ENCODE results near the gene APPBP2. TPM values are rescaled to one million over a fixed set of nuclear protein-coding genes. Genes with fewer than 3 reads are reported as not detected.

APPBP2 gene
- total RNA-seq, 6 experiments from 2014 or later: 51.5 to 65.9 (median 58.8) TPM

DNA sequence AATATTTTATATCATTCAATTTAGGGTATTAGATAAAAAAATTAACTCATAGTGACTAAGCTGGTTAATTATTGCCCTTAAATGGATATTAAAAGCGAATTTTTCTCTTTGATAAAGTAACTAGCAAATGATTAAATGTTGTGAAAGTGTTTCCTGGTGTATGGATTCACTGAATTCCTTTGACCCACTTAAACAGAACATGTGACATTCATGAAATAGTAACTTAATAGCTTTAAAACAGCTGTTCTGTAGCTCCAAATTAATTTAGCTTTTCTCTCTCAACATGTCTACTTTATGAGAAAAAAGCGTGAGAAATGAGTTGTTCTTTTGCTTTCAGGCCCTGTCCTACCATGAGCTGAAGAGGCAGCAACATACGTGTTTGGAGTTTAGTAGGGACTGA lies 36.4 kb upstream of the APPBP2 start:
- Mint-ChIP-seq H3K4me3 (no peak overlapping the region), H3K27ac (no peak overlapping the region), H3K27me3 (ENCODE audit: insufficient read depth) (peaks cover 4% of the 10 kb centered on the region), H3K36me3 (ENCODE audit: low read depth) (no peaks in the 10 kb centered on the region), H3K9me3 (no peaks in the 10 kb centered on the region), H3K4me1 (ENCODE audit: low read depth) (no peaks in the 10 kb centered on the region)
- no peak for TF ChIP-seq CTCF (IDR thresholded peaks at IDR 0.05)
- no peak for DNase-seq

GRCh38 chr17:60560860-60561257 lies 34.8 kb upstream of the APPBP2 start:
- Mint-ChIP-seq H3K27me3 (ENCODE audit: insufficient read depth) (peaks cover 4% of the 10 kb centered on the region), H3K4me3 (no peak overlapping the region), H3K4me1 (ENCODE audit: low read depth) (no peaks in the 10 kb centered on the region; the same call in 1 of the 2 replicates)

GRCh38 chr17:60559995-60560859 lies 34.2 kb upstream of the APPBP2 start:
- Mint-ChIP-seq H3K4me1 (ENCODE audit: low read depth) (no peaks in the 10 kb centered on the region; the same call in 1 of the 2 replicates), H3K36me3 (ENCODE audit: low read depth) (no peaks in the 10 kb centered on the region), H3K27ac (no peak overlapping the region), H3K27me3 (ENCODE audit: insufficient read depth) (peaks cover 4% of the 10 kb centered on the region), H3K4me3 (no peak overlapping the region), H3K9me3 (no peaks in the 10 kb centered on the region)
- no peak for DNase-seq
- no peak for TF ChIP-seq CTCF (IDR thresholded peaks at IDR 0.05)

More at GRCh38 chr17:60560860-60561257, 34.8 kb upstream of the APPBP2 start:
- Mint-ChIP-seq H3K9me3 (no peaks in the 10 kb centered on the region), H3K27ac (no peak overlapping the region), H3K36me3 (ENCODE audit: low read depth) (no peaks in the 10 kb centered on the region)
- no peak for TF ChIP-seq CTCF (IDR thresholded peaks at IDR 0.05)
- no peak for DNase-seq

GRCh38 chr17:60559659-60559994 lies 33.6 kb upstream of the APPBP2 start:
- Mint-ChIP-seq H3K27ac (no peak overlapping the region), H3K27me3 (ENCODE audit: insufficient read depth) (peaks cover 3% of the 10 kb centered on the region), H3K4me1 (ENCODE audit: low read depth) (no peaks in the 10 kb centered on the region; the same call in 1 of the 2 replicates), H3K36me3 (ENCODE audit: low read depth) (no peaks in the 10 kb centered on the region), H3K4me3 (no peak overlapping the region), H3K9me3 (no peaks in the 10 kb centered on the region)
- TF ChIP-seq CTCF (IDR thresholded peaks at IDR 0.05): no peak
- no peak for DNase-seq

DNA sequence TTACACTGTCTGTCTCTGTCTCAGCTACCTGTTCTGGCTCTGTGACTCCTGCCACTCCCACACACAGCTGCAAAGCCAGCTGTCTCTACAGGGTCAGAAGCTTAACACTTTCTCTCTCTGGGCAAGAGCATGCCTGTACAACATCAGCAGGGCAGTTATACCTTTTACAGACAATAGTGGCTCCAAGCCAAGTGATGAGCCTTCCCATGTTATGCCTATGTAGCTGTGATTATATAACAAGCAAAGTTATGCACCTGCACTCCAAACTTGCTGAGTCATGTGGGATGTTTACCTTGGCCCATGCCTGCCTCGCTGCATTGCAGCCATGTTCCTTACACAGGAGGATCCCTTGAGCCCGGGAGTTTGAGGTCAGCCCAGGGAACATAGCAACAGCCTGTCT lies 31.8 kb upstream of the APPBP2 start:
- Mint-ChIP-seq H3K27ac (no peak overlapping the region), H3K4me1 (ENCODE audit: low read depth) (peaks cover 7% of the 10 kb centered on the region), H3K27me3 (ENCODE audit: insufficient read depth) (peaks cover 3% of the 10 kb centered on the region), H3K36me3 (ENCODE audit: low read depth) (no peaks in the 10 kb centered on the region), H3K4me3 (no peak overlapping the region), H3K9me3 (peaks cover 11% of the 10 kb centered on the region)
- TF ChIP-seq CTCF (IDR thresholded peaks at IDR 0.05): no peak
- no peak for DNase-seq

All from HFFc6 (cell line).